H1 (cell line): ENCODE data around the gene SPTBN1. TPM values are rescaled to one million over a fixed set of nuclear protein-coding genes. Genes with fewer than 3 reads are reported as not detected.

Experiments used
- CTCF ChIA-PET: fragments of 300-600 bp; sonication (Branson Sonifier 250); formaldehyde crosslinking; loops from one replicate; lab custom pipeline; 2021; ENCODE audit not compliant: partially characterized antibody; lab: Charles Lee
- POLR2A ChIA-PET: fragments of 300-600 bp; sonication (Branson Sonifier 250); formaldehyde crosslinking; loops from one replicate; lab custom pipeline; 2021; ENCODE audit warnings: inconsistent platforms; ENCODE audit not compliant: partially characterized antibody; lab: Charles Lee
- DNase-seq, 2 experiments: peaks; one replicate each; pipeline versions ENCODE4 v3.0.0 to v3.0.0-alpha.2; 2010 to 2022; ENCODE audit warnings: low spot score in 2 of 2, low read depth in 1 of 2, mixed read lengths in 1 of 2
- FAIRE-seq: peaks from 2 replicates; lab custom pipeline; 2011; peaks lifted over from hg19 to GRCh38; lab: Jason Lieb, UNC
- H2AFZ ChIP-seq: 2 replicates; pipeline ENCODE4 v1.8.1; 2012; ENCODE audit warnings: low read length, inconsistent platforms
- H2AK5ac ChIP-seq: 2 replicates; pipeline ENCODE4 v1.6.1; 2013; ENCODE audit warnings: low read depth, low read length
- H2BK120ac ChIP-seq: replicated peaks from 2 replicates; pipeline ENCODE3; 2013; ENCODE audit warnings: low read depth, low read length, inconsistent platforms
- H2BK12ac ChIP-seq: 2 replicates; pipeline ENCODE4 v1.6.1; 2013; ENCODE audit warnings: low read depth, low read length
- H2BK15ac ChIP-seq: 2 replicates; pipeline ENCODE4 v1.6.1; 2013; ENCODE audit warnings: low read length
- H2BK20ac ChIP-seq: 2 replicates; pipeline ENCODE4 v1.6.1; 2013; ENCODE audit warnings: low read length
- H2BK5ac ChIP-seq: 2 replicates; pipeline ENCODE4 v1.6.1; 2013; ENCODE audit warnings: low read depth, low read length
- H3K14ac ChIP-seq: 2 replicates; pipeline ENCODE4 v1.6.1; 2013; ENCODE audit warnings: inconsistent platforms; ENCODE audit not compliant: insufficient read length
- H3K18ac ChIP-seq: 2 replicates; pipeline ENCODE4 v1.6.1; 2013; ENCODE audit warnings: low read length; ENCODE audit errors: extremely low read depth
- H3K23ac ChIP-seq: 2 replicates; pipeline ENCODE4 v1.6.1; 2013; ENCODE audit warnings: inconsistent platforms; ENCODE audit not compliant: insufficient read length
- H3K23me2 ChIP-seq: 2 replicates; pipeline ENCODE4 v1.6.1; 2013; ENCODE audit warnings: low read depth, low read length
- H3K27ac ChIP-seq: 2 replicates; pipeline ENCODE4 v1.6.1; 2011; ENCODE audit warnings: low read depth, low read length, inconsistent platforms
- H3K27me3 ChIP-seq, 4 experiments: replicated peaks in 1 of 4; 1 replicate in 1 of 4; 2 replicates in 3 of 4; pipeline versions ENCODE4 v1.6.1 to v1.8.1; 2011 to 2013; ENCODE audit warnings: low read length in 3 of 4, mild to moderate bottlenecking in 3 of 4, inconsistent platforms in 2 of 4, mixed read lengths in 2 of 4, moderate library complexity in 1 of 4; ENCODE audit not compliant: control insufficient read depth in 3 of 4, insufficient read depth in 3 of 4; ENCODE audit errors: extremely low read depth in 1 of 4
- H3K36me3 ChIP-seq, 4 experiments: 2 replicates each; pipeline versions ENCODE4 v1.6.1 to v1.8.1; 2011 to 2013; ENCODE audit warnings: mild to moderate bottlenecking in 4 of 4, low read length in 3 of 4, moderate library complexity in 2 of 4, control low read depth in 1 of 4, inconsistent platforms in 1 of 4; ENCODE audit not compliant: insufficient read depth in 4 of 4, control insufficient read depth in 2 of 4
- H3K4ac ChIP-seq: replicated peaks from 2 replicates; pipeline ENCODE3; 2013; ENCODE audit warnings: low read length, low read depth, mixed read lengths, inconsistent platforms; ENCODE audit not compliant: insufficient read length
- H3K4me1 ChIP-seq, 4 experiments: replicated peaks in 1 of 4; 1 replicate in 1 of 4; 2 replicates in 3 of 4; pipeline versions ENCODE4 v1.6.1 to v1.8.1; 2011 to 2013; ENCODE audit warnings: low read length in 3 of 4, inconsistent platforms in 2 of 4, mixed read lengths in 1 of 4; ENCODE audit not compliant: insufficient read depth in 4 of 4, control insufficient read depth in 3 of 4
- H3K4me2 ChIP-seq, 2 experiments: 2 replicates each; pipeline versions ENCODE4 v1.6.1 to v1.8.1; 2011 to 2013; ENCODE audit warnings: low read depth in 2 of 2, low read length in 2 of 2, control low read depth in 1 of 2, inconsistent platforms in 1 of 2, mild to moderate bottlenecking in 1 of 2; ENCODE audit not compliant: insufficient read depth in 1 of 2
- H3K4me3 ChIP-seq, 4 experiments: fragments of 200-600, 300-600 bp in 1 of 4; sonication (generic), shearing (Covaris generic), sonication (Bioruptor Twin) in 1 of 4; 2 replicates each; pipeline versions ENCODE4 v1.5.1 to v1.8.1; 2011 to 2016; ENCODE audit warnings: low read length in 4 of 4, low read depth in 3 of 4, control low read depth in 2 of 4, inconsistent platforms in 2 of 4, mild to moderate bottlenecking in 2 of 4, mixed read lengths in 1 of 4, moderate library complexity in 1 of 4; ENCODE audit not compliant: insufficient read depth in 2 of 4; ENCODE audit errors: extremely low read depth in 1 of 4
- H3K56ac ChIP-seq: replicated peaks from 2 replicates; pipeline ENCODE3; 2013; ENCODE audit warnings: low read depth, mild to moderate bottlenecking, mixed read lengths, low read length, inconsistent platforms; ENCODE audit not compliant: insufficient read length
- H3K79me1 ChIP-seq: 2 replicates; pipeline ENCODE4 v1.6.1; 2013; ENCODE audit warnings: low read depth, low read length, control low read depth
- H3K79me2 ChIP-seq, 2 experiments: 2 replicates each; pipeline versions ENCODE4 v1.6.1 to v1.8.1; 2012 to 2013; ENCODE audit warnings: low read length in 2 of 2, mild to moderate bottlenecking in 2 of 2, inconsistent platforms in 1 of 2; ENCODE audit not compliant: insufficient read depth in 2 of 2, control insufficient read depth in 1 of 2
- H3K9ac ChIP-seq, 4 experiments: replicated peaks in 1 of 4; 1 replicate in 1 of 4; 2 replicates in 3 of 4; pipeline versions ENCODE4 v1.6.1 to v1.8.1; 2011 to 2013; ENCODE audit warnings: low read depth in 3 of 4, low read length in 3 of 4, control low read depth in 2 of 4, mild to moderate bottlenecking in 2 of 4, moderate library complexity in 2 of 4, inconsistent platforms in 1 of 4; ENCODE audit errors: extremely low read depth in 1 of 4
- H3K9me3 ChIP-seq, 2 experiments: 2 replicates each; pipeline versions ENCODE4 v1.6.1 to v1.8.1; 2012 to 2013; ENCODE audit warnings: mild to moderate bottlenecking in 2 of 2, moderate library complexity in 2 of 2, control low read depth in 1 of 2, inconsistent platforms in 1 of 2, low read depth in 1 of 2, low read length in 1 of 2, mixed read lengths in 1 of 2; ENCODE audit not compliant: insufficient read depth in 2 of 2
- H4K20me1 ChIP-seq, 2 experiments: replicated peaks in 1 of 2; 2 replicates each; pipeline versions ENCODE3 to v1.8.1; 2011 to 2013; ENCODE audit warnings: inconsistent platforms in 2 of 2, low read length in 2 of 2, mild to moderate bottlenecking in 1 of 2; ENCODE audit not compliant: insufficient read depth in 2 of 2, control insufficient read depth in 1 of 2
- H4K5ac ChIP-seq: 2 replicates; pipeline ENCODE4 v1.6.1; 2013; ENCODE audit warnings: low read length, low read depth, mixed read lengths, inconsistent platforms; ENCODE audit not compliant: insufficient read length
- H4K8ac ChIP-seq: 2 replicates; pipeline ENCODE4 v1.8.0; 2013; ENCODE audit warnings: mild to moderate bottlenecking, moderate library complexity, low read length, inconsistent platforms; ENCODE audit not compliant: insufficient read depth; ENCODE audit errors: extremely low read depth
- H4K91ac ChIP-seq: replicated peaks from 2 replicates; pipeline ENCODE3; 2013; ENCODE audit warnings: low read length, mixed read lengths, inconsistent platforms; ENCODE audit not compliant: insufficient read length
- CEBPB ChIP-seq: IDR thresholded peaks from 2 replicates; pipeline ENCODE4 v1.6.1; 2012; ENCODE audit warnings: low read depth, low read length
- FOSL1 ChIP-seq: IDR thresholded peaks from 2 replicates; pipeline ENCODE4 v1.6.1; 2011; ENCODE audit warnings: mild to moderate bottlenecking, low read depth, low read length, moderate library complexity; ENCODE audit not compliant: insufficient read depth
- GTF2F1 ChIP-seq: IDR thresholded peaks from 2 replicates; pipeline ENCODE4 v1.6.1; 2012; ENCODE audit warnings: low read depth, low read length, improper control_type of control experiment, borderline replicate concordance
- KDM4A ChIP-seq: IDR thresholded peaks from one replicate; pipeline ENCODE4 v1.7.1; 2012; ENCODE audit warnings: low read depth, mild to moderate bottlenecking, moderate library complexity, low read length, inconsistent platforms; ENCODE audit not compliant: severe bottlenecking
- MAX ChIP-seq: IDR thresholded peaks from 2 replicates; pipeline ENCODE4 v1.6.1; 2012; ENCODE audit warnings: inconsistent platforms
- NRF1 ChIP-seq: IDR thresholded peaks from 2 replicates; pipeline ENCODE4 v1.6.1; 2011; ENCODE audit warnings: mild to moderate bottlenecking, low read depth, low read length, improper control_type of control experiment
- RAD21 ChIP-seq, 2 experiments: IDR thresholded peaks in 1 of 2; conservative IDR thresholded peaks in 1 of 2; 2 replicates each; pipeline ENCODE4 v1.6.1; 2011; ENCODE audit warnings: low read depth in 2 of 2, low read length in 2 of 2, improper control_type of control experiment in 1 of 2, inconsistent platforms in 1 of 2, mild to moderate bottlenecking in 1 of 2, moderate library complexity in 1 of 2
- SP2 ChIP-seq: IDR thresholded peaks from 2 replicates; pipeline ENCODE4 v1.6.1; 2012; ENCODE audit warnings: mild to moderate bottlenecking, low read length, inconsistent platforms
- SP4 ChIP-seq: IDR thresholded peaks from 2 replicates; pipeline ENCODE4 v1.6.1; 2012; ENCODE audit warnings: low read length, inconsistent platforms
- WGBS, 2 experiments: shearing (Covaris generic) in 1 of 2; methylation state at CpG; one replicate each; pipeline versions ENCODE4 v1.1.6 to v1.1.7; 2013 to 2015; ENCODE audit warnings: low lambda C conversion rate in 2 of 2, mixed read lengths in 2 of 2, inconsistent platforms in 1 of 2, low coverage in 1 of 2, missing lambda C conversion rate in 1 of 2; ENCODE audit not compliant: insufficient replicate concordance in 2 of 2, insufficient coverage in 1 of 2, insufficient read length in 1 of 2; ENCODE audit errors: extremely low coverage in 1 of 2, missing lambda C conversion rate in 1 of 2; 5-methylcytosine and 5-hydroxymethylcytosine counted together
- polyA plus RNA-seq, 7 experiments: library from polyadenylated mRNA; depleted of rRNA in 3 of 7; stranded (reverse) in 5 of 7; unstranded in 2 of 7; fragments of >200 nt in 5 of 7; fragments of 200-250 nt in 2 of 7; gene quantifications; 1 replicate in 5 of 7; 2 replicates in 1 of 7; 4 replicates in 1 of 7; pipeline versions ENCODE4 v1.2.1 to v1.2.3, GENCODE V29; 2011 to 2013; ENCODE audit warnings: missing spikeins in 2 of 7, mixed read lengths in 2 of 7
- total RNA-seq: library from RNA; stranded (reverse); fragmentation: NEBNext Ultra II Directional; extraction: Animal tissue kit (Norgen Biotek cat#: 25700); gene quantifications from 2 replicates; pipeline ENCODE4 v1.2.1, GENCODE V29; 2021

The SPTBN1 gene
- total and polyA plus RNA-seq, 2 of the 8 experiments (the other 6 are each of a cell fraction or from before 2014, with no cell fraction given), result 31.8 to 180 TPM

GRCh38 chr2:54652540-54652939 is 196.4 kb downstream of the SPTBN1 start:
- 100% methylated on average over 1 of the region's 1 CpG; no CpG with 5 or more reads in 1 of the 2 experiments for WGBS, 2 experiments
- FAIRE-seq (no peak), DNase-seq (no peak)
- no peak overlapping the region for H2BK12ac ChIP-seq
- H2BK20ac ChIP-seq, result no peak overlapping the region
- H3K9ac ChIP-seq, result no peak overlapping the region
- no peak overlapping the region for H3K27ac ChIP-seq
- no peak overlapping the region for H3K18ac ChIP-seq
- H2BK15ac ChIP-seq, result no peak overlapping the region
- no peak overlapping the region for H2BK5ac ChIP-seq
- H3K4me2 ChIP-seq, result no peak overlapping the region
- no peaks in the 10 kb centered on the region for H3K4me1 ChIP-seq
- CTCF ChIA-PET, result interaction anchor here (0.6 to 5.5 kb wide), 3 partner anchors 13 to 52 kb away, joined by 3 to 47 read pairs (median 6); no protein-coding TSS in a partner anchor
- H3K36me3 ChIP-seq, result peaks cover 41 to 94% (median 70%) of the 10 kb centered on the region in 4 experiments
- H3K14ac ChIP-seq, result no peak overlapping the region
- no peak overlapping the region for H2BK120ac ChIP-seq
- no peak overlapping the region for H3K4me3 ChIP-seq
- peaks cover 4 to 5% of the 10 kb centered on the region in 2 experiments for H4K20me1 ChIP-seq
- H4K91ac ChIP-seq, result no peak overlapping the region
- no peak for TF ChIP-seq NRF1
- TF ChIP-seq KDM4A, result no peak
- TF ChIP-seq GTF2F1, result no peak
- no peak for TF ChIP-seq SP4
- no peak for TF ChIP-seq SP2
- no peak for TF ChIP-seq RAD21 (IDR thresholded peaks at IDR 0.05 in 1 of 2, conservative IDR thresholded peaks at IDR 0.05 in 1 of 2; ENCODE audit: low read depth in 2 of 2, low read length in 2 of 2)
- TF ChIP-seq CEBPB, result no peak
- no peak for TF ChIP-seq FOSL1
- TF ChIP-seq MAX, result no peak
- TF ChIP-seq, all 59 proteins: peak for 0
- Histone ChIP-seq H3K56ac (no peak overlapping the region), H3K4ac (no peak overlapping the region), H3K9me3 (no peaks in the 10 kb centered on the region), H3K79me1 (no peaks in the 10 kb centered on the region; the same call in 1 of the 2 replicates), H4K5ac (no peak overlapping the region), H2AK5ac (no peak overlapping the region), H3K23ac (no peak overlapping the region), H3K27me3 (no peaks in the 10 kb centered on the region), H4K8ac (no peak overlapping the region), H3K79me2 (no peaks in the 10 kb centered on the region), H2AFZ (no peak overlapping the region), H3K23me2 (no peaks in the 10 kb centered on the region)
- POLR2A ChIA-PET, result interaction anchor here (1.0 kb wide), 1 partner anchor 91 kb away, joined by 3 read pairs; no protein-coding TSS in a partner anchor
